Prostate gland (tissue), 2 donors: Measurements from ENCODE around the gene SLC16A10. TPM values are rescaled to one million over a fixed set of nuclear protein-coding genes. Genes with fewer than 3 reads are reported as not detected.

ENCODE experiments used
- DNase-seq: peaks from one replicate; pipeline ENCODE4 v3.0.0-alpha.2; 2019; ENCODE audit warnings: low spot score
- H3K27ac ChIP-seq, 2 donors: fragments of 200-600 bp; sonication (generic); 2 replicates each; pipeline ENCODE4 v1.5.1; 2017 to 2019
- H3K27me3 ChIP-seq: fragments of 200-600 bp; sonication (generic); replicated peaks from 2 replicates; pipeline ENCODE4 v1.5.1; 2019; ENCODE audit not compliant: insufficient read depth
- H3K36me3 ChIP-seq, 2 donors: fragments of 200-600 bp; sonication (generic); 1 replicate in 1 of 2; 2 replicates in 1 of 2; pipeline versions ENCODE4 v1.5.1 to v1.8.1; 2017 to 2019
- H3K4me1 ChIP-seq: fragments of 200-600 bp; sonication (generic); replicated peaks from 2 replicates; pipeline ENCODE4 v1.5.1; 2019
- H3K4me3 ChIP-seq, 2 donors: fragments of 200-600 bp; sonication (generic); 2 replicates each; pipeline ENCODE4 v1.5.1; 2017 to 2019
- H3K9me3 ChIP-seq: fragments of 200-600 bp; sonication (generic); 2 replicates; pipeline ENCODE4 v1.5.1; 2017
- CTCF ChIP-seq, 4 experiments: fragments of 200-600 bp in 2 of 4; fragments of 450-650 bp in 2 of 4; sonication (generic) in 2 of 4; IDR thresholded peaks; 1 replicate in 3 of 4; 2 replicates in 1 of 4; pipeline ENCODE4 v1.5.1; 2016 to 2019; ENCODE audit warnings: antibody characterized with exemption in 4 of 4, mild to moderate bottlenecking in 2 of 4, moderate library complexity in 2 of 4
- POLR2A ChIP-seq: fragments of 450-650 bp; IDR thresholded peaks from one replicate; pipeline ENCODE4 v1.6.1; 2016; ENCODE audit warnings: antibody characterized with exemption, mild to moderate bottlenecking
- POLR2AphosphoS5 ChIP-seq: sonication (generic); formaldehyde crosslinking; IDR thresholded peaks from one replicate; pipeline ENCODE4 v1.6.1; 2017; ENCODE audit warnings: antibody characterized with exemption
- WGBS: methylation state at CpG from one replicate; pipeline ENCODE4 v1.1.5; 2018; 5-methylcytosine and 5-hydroxymethylcytosine counted together
- intact Hi-C: fragments of 100-400 bp; cut with DNase I; formaldehyde crosslinking; loops from one replicate; pipeline ENCODE4 v1.14.2; 2022
- total RNA-seq, 2 donors: library from RNA; depleted of rRNA; stranded (reverse); fragments of >200 nt; gene quantifications; one replicate each; pipeline ENCODE4 v1.1.0, GENCODE V29; 2016

The SLC16A10 gene
- total RNA-seq, 2 donors from 2014 or later: 11.5 to 12.5 TPM

GRCh38 chr6:111276335-111276734 is 189.0 kb downstream of the SLC16A10 start:
- no peak overlapping the region for H3K4me3 ChIP-seq
- DNase-seq: no peak
- no peaks in the 10 kb centered on the region for H3K36me3 ChIP-seq
- 94% methylated on average over 2 of the region's 2 CpGs for WGBS
- no peak for TF ChIP-seq POLR2AphosphoS5
- no peak for TF ChIP-seq POLR2A
- no peak for TF ChIP-seq CTCF (IDR thresholded peaks at IDR 0.05)
- H3K27me3 ChIP-seq: no peaks in the 10 kb centered on the region
- intact Hi-C loops: no loop called here
- H3K4me1 ChIP-seq: no peaks in the 10 kb centered on the region
- H3K27ac ChIP-seq: no peak overlapping the region
- H3K9me3 ChIP-seq: no peaks in the 10 kb centered on the region

GRCh38 chr6:111276736-111277135 is 189.4 kb downstream of the SLC16A10 start:
- Histone ChIP-seq H3K4me3 (no peak overlapping the region), H3K27ac (no peak overlapping the region), H3K27me3 (no peaks in the 10 kb centered on the region), H3K9me3 (no peaks in the 10 kb centered on the region), H3K4me1 (no peaks in the 10 kb centered on the region), H3K36me3 (no peaks in the 10 kb centered on the region)
- TF ChIP-seq POLR2AphosphoS5: no peak
- TF ChIP-seq CTCF (IDR thresholded peaks at IDR 0.05): no peak
- TF ChIP-seq POLR2A: no peak
- no peak for DNase-seq
- WGBS: 75% methylated on average over 3 of the region's 3 CpGs
- intact Hi-C loops: no loop called here

GRCh38 chr6:111277819-111278218 is 190.5 kb downstream of the SLC16A10 start:
- intact Hi-C loops: no loop called here
- TF ChIP-seq CTCF (IDR thresholded peaks at IDR 0.05): no peak
- no peak for TF ChIP-seq POLR2AphosphoS5
- no peak for TF ChIP-seq POLR2A
- no peak overlapping the region for H3K4me3 ChIP-seq
- no peak for DNase-seq
- H3K4me1 ChIP-seq: no peaks in the 10 kb centered on the region
- H3K27me3 ChIP-seq: no peaks in the 10 kb centered on the region
- no peak overlapping the region for H3K27ac ChIP-seq
- no peaks in the 10 kb centered on the region for H3K36me3 ChIP-seq
- no peaks in the 10 kb centered on the region for H3K9me3 ChIP-seq
- WGBS: 92% methylated on average over 1 of the region's 1 CpG

- TF ChIP-seq POLR2AphosphoS5: no peak
- no peak for TF ChIP-seq CTCF (IDR thresholded peaks at IDR 0.05)
- no peak for TF ChIP-seq POLR2A
- Histone ChIP-seq H3K27ac (no peak overlapping the region), H3K4me3 (no peak overlapping the region), H3K27me3 (no peaks in the 10 kb centered on the region), H3K36me3 (no peaks in the 10 kb centered on the region), H3K4me1 (no peaks in the 10 kb centered on the region), H3K9me3 (no peaks in the 10 kb centered on the region)
- DNase-seq: no peak
- WGBS: 98% methylated on average over 2 of the region's 2 CpGs
- intact Hi-C loops: no loop called here
Measured at GRCh38 chr6:111278731-111279130, 191.4 kb downstream of the SLC16A10 start.

GRCh38 chr6:111280445-111280955 is 193.2 kb downstream of the SLC16A10 start:
- H3K9me3 ChIP-seq: no peaks in the 10 kb centered on the region
- no peak for DNase-seq
- no peaks in the 10 kb centered on the region for H3K27me3 ChIP-seq
- 96% methylated on average over 4 of the region's 4 CpGs for WGBS
- no peak for TF ChIP-seq CTCF (IDR thresholded peaks at IDR 0.05)
- no peak for TF ChIP-seq POLR2A
- no peak for TF ChIP-seq POLR2AphosphoS5
- intact Hi-C loops: no loop called here
- H3K36me3 ChIP-seq: no peaks in the 10 kb centered on the region
- H3K27ac ChIP-seq: no peak overlapping the region
- no peaks in the 10 kb centered on the region for H3K4me1 ChIP-seq
- no peak overlapping the region for H3K4me3 ChIP-seq
